Activated CD4-positive, alpha-beta T cell treated with anti-CD3 and anti-CD28 coated beads for 1 hour (primary cell): Measurements from ENCODE around the gene MYBPC3.

Source experiments
- DNase-seq: peaks from one replicate; pipeline ENCODE4 v3.0.0-alpha.2; 2020

The MYBPC3 gene

GRCh38 chr11:47383071-47383470 lies 30.6 kb upstream of the MYBPC3 start:
- no peak for DNase-seq

GRCh38 chr11:47380078-47380477 lies 27.6 kb upstream of the MYBPC3 start:
- DNase-seq = no peak

GRCh38 chr11:47379317-47379716 lies 26.8 kb upstream of the MYBPC3 start:
- DNase-seq = no peak

- no peak for DNase-seq
Observed at GRCh38 chr11:47378836-47379170, 26.3 kb upstream of the MYBPC3 start.

- no peak for DNase-seq
Observed at GRCh38 chr11:47378010-47378835, 25.7 kb upstream of the MYBPC3 start, which contains the start of gene SPI1. Gene SPI1 (minus strand): TSS chr11:47378547. CDS start chr11:47378353, 194 bp downstream.

GRCh38 chr11:47377571-47378009 lies 25.1 kb upstream of the MYBPC3 start:
- DNase-seq = no peak

GRCh38 chr11:47376525-47377371 lies 24.2 kb upstream of the MYBPC3 start:
- no peak for DNase-seq

- DNase-seq = no peak
Observed at GRCh38 chr11:47376107-47376524, 23.6 kb upstream of the MYBPC3 start.

- DNase-seq = no peak
Observed at GRCh38 chr11:47375546-47376085, 23.1 kb upstream of the MYBPC3 start.

GRCh38 chr11:47375020-47375419 lies 22.5 kb upstream of the MYBPC3 start:
- no peak for DNase-seq

- no peak for DNase-seq
Observed at GRCh38 chr11:47374720-47375019, 22.2 kb upstream of the MYBPC3 start.

- DNase-seq = peak; percentile 75
Observed at GRCh38 chr11:47373876-47374719, 21.6 kb upstream of the MYBPC3 start.

GRCh38 chr11:47372422-47372821 lies 19.9 kb upstream of the MYBPC3 start:
- no peak for DNase-seq

GRCh38 chr11:47369676-47370075 lies 17.2 kb upstream of the MYBPC3 start:
- DNase-seq = no peak

GRCh38 chr11:47366020-47366490 lies 13.6 kb upstream of the MYBPC3 start:
- DNase-seq = no peak

GRCh38 chr11:47361419-47361818 lies 8.9 kb upstream of the MYBPC3 start:
- DNase-seq = no peak

- no peak for DNase-seq
Observed at GRCh38 chr11:47360341-47360740, 7.8 kb upstream of the MYBPC3 start.

GRCh38 chr11:47359586-47359985 lies 7.1 kb upstream of the MYBPC3 start:
- no peak for DNase-seq

- DNase-seq = no peak
Observed at GRCh38 chr11:47359162-47359561, 6.7 kb upstream of the MYBPC3 start.

- DNase-seq = no peak
Observed at GRCh38 chr11:47358731-47359051, 6.2 kb upstream of the MYBPC3 start.

GRCh38 chr11:47357985-47358730 lies 5.7 kb upstream of the MYBPC3 start:
- DNase-seq = no peak

- no peak for DNase-seq
Observed at GRCh38 chr11:47356998-47357329, 4.5 kb upstream of the MYBPC3 start.
